Mesenchymal stem cell (in vitro differentiated cells and primary cell): ENCODE data around the gene GDPD4.

Experiments used
- DNase-seq: peaks from one replicate; pipeline ENCODE4 v3.0.0-alpha.2; 2013
- H2AFZ ChIP-seq: one replicate; pipeline ENCODE4 v1.6.1; 2013; ENCODE audit warnings: low read depth, mild to moderate bottlenecking, control low read depth, inconsistent platforms, low read length, moderate library complexity
- H2AK5ac ChIP-seq: 2 replicates; pipeline ENCODE4 v1.6.1; 2013; ENCODE audit warnings: low read length, moderate library complexity, mild to moderate bottlenecking, inconsistent platforms; ENCODE audit not compliant: severe bottlenecking
- H2BK120ac ChIP-seq: one replicate; pipeline ENCODE4 v1.6.1; 2013; ENCODE audit warnings: low read depth, mild to moderate bottlenecking, inconsistent platforms, low read length, moderate library complexity
- H2BK12ac ChIP-seq, 2 experiments: one replicate each; pipeline ENCODE4 v1.6.1; 2013; ENCODE audit warnings: inconsistent platforms in 2 of 2, low read length in 2 of 2, mild to moderate bottlenecking in 2 of 2, moderate library complexity in 2 of 2, control low read depth in 1 of 2
- H2BK15ac ChIP-seq: one replicate; pipeline ENCODE4 v1.6.1; 2013; ENCODE audit warnings: mild to moderate bottlenecking, low read depth, inconsistent platforms; ENCODE audit not compliant: poor library complexity, severe bottlenecking
- H2BK5ac ChIP-seq: 2 replicates; pipeline ENCODE4 v1.6.1; 2013; ENCODE audit warnings: low read depth, mild to moderate bottlenecking, low read length, control low read depth, inconsistent platforms; ENCODE audit not compliant: poor library complexity, severe bottlenecking
- H3K14ac ChIP-seq, 2 experiments: one replicate each; pipeline ENCODE4 v1.6.1; 2013; ENCODE audit warnings: inconsistent platforms in 2 of 2, low read length in 2 of 2, control low read depth in 1 of 2, mild to moderate bottlenecking in 1 of 2, moderate library complexity in 1 of 2
- H3K18ac ChIP-seq, 2 experiments: one replicate each; pipeline ENCODE4 v1.6.1; 2013; ENCODE audit warnings: inconsistent platforms in 2 of 2, low read length in 2 of 2, control low read depth in 1 of 2, low read depth in 1 of 2, mild to moderate bottlenecking in 1 of 2
- H3K23ac ChIP-seq, 2 experiments: one replicate each; pipeline ENCODE4 v1.6.1; 2013; ENCODE audit warnings: inconsistent platforms in 2 of 2, low read length in 2 of 2, mild to moderate bottlenecking in 2 of 2, moderate library complexity in 2 of 2, control low read depth in 1 of 2
- H3K27ac ChIP-seq: 2 replicates; pipeline ENCODE4 v1.5.1; 2013; ENCODE audit warnings: mild to moderate bottlenecking, moderate library complexity, low read length, control low read depth, inconsistent platforms; ENCODE audit not compliant: poor library complexity, severe bottlenecking
- H3K27me3 ChIP-seq, 2 experiments: 2 replicates each; pipeline versions ENCODE4 v1.6.1 to v1.7.0; 2013; ENCODE audit warnings: low read length in 2 of 2, mild to moderate bottlenecking in 2 of 2, moderate library complexity in 2 of 2, control low read depth in 1 of 2, inconsistent platforms in 1 of 2; ENCODE audit not compliant: control insufficient read depth in 1 of 2, insufficient read depth in 1 of 2
- H3K36me3 ChIP-seq, 2 experiments: 2 replicates each; pipeline versions ENCODE4 v1.6.1 to v1.7.0; 2013; ENCODE audit warnings: low read length in 2 of 2, control low read depth in 1 of 2, inconsistent platforms in 1 of 2, low read depth in 1 of 2, mild to moderate bottlenecking in 1 of 2; ENCODE audit not compliant: insufficient read depth in 2 of 2, control insufficient read depth in 1 of 2
- H3K4ac ChIP-seq, 2 experiments: one replicate each; pipeline ENCODE4 v1.6.1; 2013; ENCODE audit warnings: inconsistent platforms in 2 of 2, low read length in 2 of 2, mild to moderate bottlenecking in 2 of 2, moderate library complexity in 2 of 2, control low read depth in 1 of 2, low read depth in 1 of 2
- H3K4me1 ChIP-seq: 2 replicates; pipeline ENCODE4 v1.6.1; 2013; ENCODE audit warnings: low read depth, low read length, control low read depth; ENCODE audit not compliant: control insufficient read depth, insufficient read depth
- H3K4me2 ChIP-seq: 2 replicates; pipeline ENCODE4 v1.6.1; 2013; ENCODE audit warnings: low read length, mild to moderate bottlenecking, inconsistent platforms; ENCODE audit not compliant: poor library complexity, severe bottlenecking
- H3K4me3 ChIP-seq, 2 experiments: 2 replicates each; pipeline versions ENCODE4 v1.5.1 to v1.7.0; 2013; ENCODE audit warnings: low read length in 2 of 2, mild to moderate bottlenecking in 2 of 2, control low read depth in 1 of 2, low read depth in 1 of 2; ENCODE audit not compliant: insufficient read depth in 1 of 2
- H3K79me1 ChIP-seq: replicated peaks from 2 replicates; pipeline ENCODE4 v1.6.1; 2013; ENCODE audit warnings: mild to moderate bottlenecking, control low read depth, low read length, inconsistent platforms; ENCODE audit not compliant: poor library complexity, severe bottlenecking
- H3K9ac ChIP-seq: 2 replicates; pipeline ENCODE4 v1.7.0; 2013; ENCODE audit warnings: mild to moderate bottlenecking, low read length, moderate library complexity
- H3K9me3 ChIP-seq: 2 replicates; pipeline ENCODE4 v1.7.0; 2013; ENCODE audit warnings: mild to moderate bottlenecking, low read length; ENCODE audit not compliant: control insufficient read depth
- H4K8ac ChIP-seq: one replicate; pipeline ENCODE4 v1.6.1; 2013; ENCODE audit warnings: inconsistent platforms, mild to moderate bottlenecking, low read length, moderate library complexity
- H4K91ac ChIP-seq: one replicate; pipeline ENCODE4 v1.6.1; 2013; ENCODE audit warnings: mild to moderate bottlenecking, low read length, inconsistent platforms
- WGBS: methylation state at CpG from one replicate; pipeline ENCODE4 v1.1.7; 2013; ENCODE audit warnings: mixed read lengths; 5-methylcytosine and 5-hydroxymethylcytosine counted together

GDPD4 gene

DNA sequence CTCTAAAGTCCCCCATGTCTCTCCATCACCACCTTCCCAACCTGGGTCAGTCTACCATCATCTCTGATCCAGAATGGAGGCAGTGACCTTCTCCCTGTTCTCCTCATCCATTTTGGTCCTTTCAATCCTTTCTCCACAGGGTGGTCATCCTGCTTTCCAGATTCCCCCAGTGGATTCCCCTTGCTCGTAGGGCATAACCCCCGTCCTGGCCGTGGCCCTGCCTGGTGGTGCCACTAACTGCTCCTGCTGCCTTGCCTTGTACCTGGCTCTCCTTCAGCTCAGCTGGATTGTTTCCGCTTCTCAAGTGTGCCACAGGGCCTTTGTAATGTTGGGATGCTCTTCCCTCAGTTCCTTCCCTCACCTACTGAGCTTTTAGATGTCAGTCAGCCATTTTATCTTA is 91.8 kb downstream of the GDPD4 start:
- no peak overlapping the region for H3K23ac ChIP-seq
- H3K79me1 ChIP-seq = no peaks in the 10 kb centered on the region
- no peak overlapping the region for H3K4me3 ChIP-seq
- DNase-seq = no peak
- H2AK5ac ChIP-seq = no peak overlapping the region
- H3K27me3 ChIP-seq = peaks cover 10 to 26% of the 10 kb centered on the region in 2 experiments
- H3K36me3 ChIP-seq = no peaks in the 10 kb centered on the region
- H2BK120ac ChIP-seq = no peak overlapping the region
- H2BK15ac ChIP-seq = no peak overlapping the region
- no peak overlapping the region for H4K91ac ChIP-seq
- H3K4me2 ChIP-seq = no peak overlapping the region
- H3K4me1 ChIP-seq = no peaks in the 10 kb centered on the region
- H3K18ac ChIP-seq = no peak overlapping the region
- 79% methylated on average over 4 of the region's 4 CpGs for WGBS
- H4K8ac ChIP-seq = no peak overlapping the region
- H3K9me3 ChIP-seq = no peaks in the 10 kb centered on the region
- H3K27ac ChIP-seq = no peak overlapping the region
- no peak overlapping the region for H3K4ac ChIP-seq
- H3K14ac ChIP-seq = no peak overlapping the region
- no peak overlapping the region for H2BK12ac ChIP-seq
- H2BK5ac ChIP-seq = no peak overlapping the region
- no peak overlapping the region for H3K9ac ChIP-seq
- H2AFZ ChIP-seq = no peak overlapping the region

DNA sequence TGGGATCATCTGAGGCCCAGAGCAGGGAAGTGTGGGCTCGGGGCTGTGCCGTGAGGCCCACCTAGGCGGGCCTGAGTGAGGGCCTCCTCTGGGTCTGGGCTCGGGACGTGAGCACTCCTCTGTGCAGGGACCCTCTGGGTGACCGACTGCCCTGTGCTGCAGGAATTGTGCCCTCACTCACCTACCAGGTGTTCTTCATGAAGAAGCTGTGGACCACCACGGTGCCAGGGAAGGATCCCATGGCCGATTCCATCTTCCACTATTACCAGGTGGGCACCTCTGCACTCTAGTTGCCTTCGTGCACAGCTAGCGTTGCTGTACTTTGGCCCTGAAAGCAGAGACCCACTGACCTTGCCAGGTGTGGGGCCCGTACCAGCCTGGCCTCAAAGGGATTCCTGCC is 93.0 kb downstream of the GDPD4 start:
- Histone ChIP-seq H3K9me3 (no peaks in the 10 kb centered on the region), H3K18ac (no peak overlapping the region), H3K36me3 (no peaks in the 10 kb centered on the region), H3K27me3 (peaks cover 10 to 26% of the 10 kb centered on the region in 2 experiments), H4K91ac (no peak overlapping the region), H3K9ac (no peak overlapping the region), H2AFZ (no peak overlapping the region), H3K4me1 (no peaks in the 10 kb centered on the region), H3K4me3 (no peak overlapping the region), H3K79me1 (no peaks in the 10 kb centered on the region), H2BK12ac (no peak overlapping the region), H4K8ac (no peak overlapping the region), H3K4ac (no peak overlapping the region), H2BK5ac (no peak overlapping the region), H3K14ac (peak overlapping the region in 1 of 2 experiments; percentile 31), H2AK5ac (no peak overlapping the region), H3K4me2 (no peak overlapping the region), H3K23ac (no peak overlapping the region), H2BK15ac (no peak overlapping the region), H2BK120ac (no peak overlapping the region), H3K27ac (no peak overlapping the region)
- DNase-seq = no peak
- WGBS = 84% methylated on average over 11 of the region's 11 CpGs

DNA sequence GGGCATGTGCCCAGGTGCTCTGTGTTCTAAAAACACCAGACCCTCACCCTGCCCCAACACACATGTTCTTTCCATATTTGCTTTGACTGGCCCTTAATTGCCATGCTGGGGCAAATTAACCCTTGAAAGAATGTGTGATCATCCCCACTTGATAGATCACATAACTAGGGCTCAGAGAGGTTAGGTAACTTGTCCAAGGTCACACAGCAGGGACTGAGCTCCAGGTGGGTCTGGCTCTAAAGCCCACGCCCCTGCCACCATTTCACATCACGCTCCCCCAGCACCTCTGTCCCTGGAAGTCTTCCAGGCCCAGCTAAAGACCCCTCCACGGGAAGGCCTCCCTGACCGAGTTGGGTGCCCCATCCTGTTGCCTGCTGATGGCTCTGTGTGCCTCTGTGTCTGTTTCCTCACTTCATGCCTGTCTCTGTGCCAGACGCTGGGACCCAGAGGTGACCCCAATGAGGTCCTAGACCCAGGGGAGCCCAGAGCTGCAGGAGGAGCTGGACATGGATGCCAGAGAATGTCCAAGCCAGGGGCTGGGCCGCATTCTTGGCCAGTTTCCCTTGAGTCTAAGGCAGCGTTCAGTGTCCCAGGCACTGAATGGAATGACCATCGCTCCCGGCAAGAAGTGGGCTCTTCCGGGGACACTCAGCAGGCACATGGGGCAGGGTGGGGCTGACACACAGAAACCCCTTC is 93.7 kb downstream of the GDPD4 start:
- H2BK12ac ChIP-seq = no peak overlapping the region
- no peak overlapping the region for H2BK15ac ChIP-seq
- H4K8ac ChIP-seq = no peak overlapping the region
- H3K14ac ChIP-seq = no peak overlapping the region
- no peak overlapping the region for H3K23ac ChIP-seq
- H3K27ac ChIP-seq = no peak overlapping the region
- no peak overlapping the region for H3K9ac ChIP-seq
- no peak overlapping the region for H3K18ac ChIP-seq
- no peak overlapping the region for H3K4ac ChIP-seq
- no peak for DNase-seq
- H3K4me3 ChIP-seq = no peak overlapping the region
- H3K4me1 ChIP-seq = no peaks in the 10 kb centered on the region
- no peak overlapping the region for H4K91ac ChIP-seq
- H3K9me3 ChIP-seq = no peaks in the 10 kb centered on the region
- H3K79me1 ChIP-seq = no peaks in the 10 kb centered on the region
- H2BK5ac ChIP-seq = no peak overlapping the region
- H3K4me2 ChIP-seq = no peak overlapping the region
- H2AFZ ChIP-seq = no peak overlapping the region
- H3K36me3 ChIP-seq = no peaks in the 10 kb centered on the region
- no peak overlapping the region for H2AK5ac ChIP-seq
- H2BK120ac ChIP-seq = no peak overlapping the region
- H3K27me3 ChIP-seq = peaks cover 10 to 26% of the 10 kb centered on the region in 2 experiments
- 85% methylated on average over 10 of the region's 10 CpGs for WGBS

DNA sequence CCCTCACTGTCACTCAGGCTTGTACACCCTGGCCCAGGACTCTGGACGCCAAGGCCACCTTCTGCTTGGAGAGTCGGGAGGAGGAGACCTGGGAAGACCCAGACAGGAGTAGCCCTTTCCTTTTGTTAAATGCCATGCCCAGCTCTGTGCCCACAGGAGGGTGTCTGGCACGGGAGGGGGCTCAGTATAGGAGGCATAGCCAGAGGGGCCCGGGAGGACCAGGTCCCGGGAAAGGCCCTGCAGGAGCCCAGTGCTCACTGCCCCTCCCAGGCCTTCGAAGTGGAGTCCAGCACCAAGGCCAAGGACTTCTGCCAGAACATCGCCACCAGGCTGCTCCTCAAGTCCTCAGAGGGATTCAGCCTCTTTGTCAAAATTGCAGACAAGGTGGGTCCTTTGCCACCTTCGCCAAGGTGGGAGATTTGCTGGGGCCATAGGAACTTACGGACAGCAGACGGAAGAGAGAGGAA is 94.4 kb downstream of the GDPD4 start:
- Histone ChIP-seq H3K36me3 (no peaks in the 10 kb centered on the region), H3K23ac (no peak overlapping the region)

More for the DNA sequence above, 94.4 kb downstream of the GDPD4 start:
- H3K4me2 ChIP-seq = no peak overlapping the region
- H3K18ac ChIP-seq = no peak overlapping the region
- H3K9me3 ChIP-seq = no peaks in the 10 kb centered on the region
- no peak overlapping the region for H3K27ac ChIP-seq
- H3K9ac ChIP-seq = no peak overlapping the region
- no peak overlapping the region for H2BK15ac ChIP-seq
- H3K4me3 ChIP-seq = no peak overlapping the region
- no peak overlapping the region for H2BK12ac ChIP-seq
- H2AK5ac ChIP-seq = no peak overlapping the region
- H4K8ac ChIP-seq = no peak overlapping the region
- H3K4me1 ChIP-seq = peaks cover 1% of the 10 kb centered on the region
- H3K27me3 ChIP-seq = peaks cover 10 to 25% of the 10 kb centered on the region in 2 experiments
- no peak overlapping the region for H3K14ac ChIP-seq
- H4K91ac ChIP-seq = no peak overlapping the region
- 84% methylated on average over 10 of the region's 10 CpGs for WGBS
- no peak overlapping the region for H3K4ac ChIP-seq
- no peaks in the 10 kb centered on the region for H3K79me1 ChIP-seq
- no peak overlapping the region for H2AFZ ChIP-seq
- no peak for DNase-seq
- H2BK120ac ChIP-seq = no peak overlapping the region
- no peak overlapping the region for H2BK5ac ChIP-seq
